Measurements from ENCODE around the gene CCDC92B.
"Not testable (repeated sequence)": the region's sequence is repeated elsewhere in the genome, so short reads cannot be mapped to it uniquely, and the experiment has no call there.

Gene CCDC92B

DNA sequence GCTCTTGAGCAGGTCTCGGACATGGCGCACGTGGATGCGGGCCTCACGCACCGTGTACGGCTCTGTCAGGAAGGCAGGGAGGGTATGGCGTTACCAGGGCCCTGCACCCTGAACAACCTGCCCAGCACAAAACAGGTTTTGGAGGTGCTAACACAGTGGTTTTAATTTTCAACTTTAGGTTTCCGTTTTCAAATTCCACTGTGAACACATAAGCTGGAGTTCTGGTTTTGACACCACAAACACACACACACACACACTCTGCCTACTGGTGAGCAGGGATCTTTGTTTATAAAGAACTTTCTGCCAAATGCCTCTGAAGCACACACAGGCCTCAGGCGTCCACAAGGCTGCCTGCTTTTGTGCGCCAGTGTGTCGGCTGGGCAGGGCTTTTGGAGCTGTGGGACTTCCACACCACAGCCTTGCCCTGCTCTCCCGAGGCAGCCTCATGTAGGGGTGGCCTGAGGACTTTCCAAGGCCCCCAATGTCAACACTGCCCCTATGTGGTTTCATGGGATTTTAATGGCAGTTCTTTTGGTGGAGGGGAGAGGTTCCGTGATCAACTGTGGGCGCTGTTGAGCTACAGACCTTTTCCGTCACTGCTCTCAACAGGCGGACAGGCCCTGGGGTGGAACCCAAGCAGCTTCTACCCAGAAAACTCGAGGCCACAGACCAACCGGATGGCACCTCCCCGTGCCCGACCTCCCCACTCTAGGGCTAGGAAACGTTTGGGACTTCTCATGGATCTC lies 47.3 kb downstream of the CCDC92B start:
- DNase-seq, result no peak

DNA sequence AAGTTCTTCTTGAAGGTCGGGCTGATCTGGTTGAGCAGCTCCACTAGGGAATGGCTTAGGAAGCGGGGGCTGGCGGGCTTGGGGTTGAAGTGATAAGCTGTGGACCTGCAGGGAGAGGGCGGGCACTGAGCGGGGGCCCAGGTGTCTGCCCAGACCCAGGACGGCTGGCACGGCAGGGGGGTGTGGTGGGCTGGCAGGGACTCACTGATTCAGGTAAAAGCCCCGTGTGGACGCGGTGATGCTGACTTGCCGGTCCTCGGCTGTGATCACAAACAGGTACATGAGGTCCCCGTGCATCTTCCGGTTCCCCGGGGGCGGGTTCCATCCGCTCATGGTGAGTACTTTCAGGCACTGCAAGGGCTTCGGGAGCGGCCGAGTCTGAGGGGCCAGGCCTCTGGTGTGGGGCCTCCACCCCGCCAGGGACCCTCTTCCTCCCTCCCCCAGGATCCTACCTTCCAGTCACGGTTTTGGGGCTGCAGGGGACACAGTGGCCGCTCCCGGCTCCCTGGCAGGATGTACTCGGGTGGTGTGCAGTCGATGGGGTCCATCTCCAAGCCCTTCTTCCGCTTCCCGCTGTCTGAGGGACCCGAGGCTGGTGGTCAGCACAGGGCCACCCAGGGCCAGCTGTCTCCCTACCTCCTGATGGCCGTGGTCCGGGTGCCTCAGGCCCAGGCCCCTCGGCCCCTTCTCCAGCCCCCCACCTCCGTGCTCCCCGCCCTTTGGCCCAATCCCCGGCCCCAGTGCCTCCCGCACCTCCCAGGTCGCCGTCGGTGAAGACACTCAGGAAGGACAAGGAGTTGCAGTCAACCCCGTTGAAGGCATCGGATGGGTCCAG lies 48.1 kb downstream of the CCDC92B start:
- no peak for DNase-seq

DNA sequence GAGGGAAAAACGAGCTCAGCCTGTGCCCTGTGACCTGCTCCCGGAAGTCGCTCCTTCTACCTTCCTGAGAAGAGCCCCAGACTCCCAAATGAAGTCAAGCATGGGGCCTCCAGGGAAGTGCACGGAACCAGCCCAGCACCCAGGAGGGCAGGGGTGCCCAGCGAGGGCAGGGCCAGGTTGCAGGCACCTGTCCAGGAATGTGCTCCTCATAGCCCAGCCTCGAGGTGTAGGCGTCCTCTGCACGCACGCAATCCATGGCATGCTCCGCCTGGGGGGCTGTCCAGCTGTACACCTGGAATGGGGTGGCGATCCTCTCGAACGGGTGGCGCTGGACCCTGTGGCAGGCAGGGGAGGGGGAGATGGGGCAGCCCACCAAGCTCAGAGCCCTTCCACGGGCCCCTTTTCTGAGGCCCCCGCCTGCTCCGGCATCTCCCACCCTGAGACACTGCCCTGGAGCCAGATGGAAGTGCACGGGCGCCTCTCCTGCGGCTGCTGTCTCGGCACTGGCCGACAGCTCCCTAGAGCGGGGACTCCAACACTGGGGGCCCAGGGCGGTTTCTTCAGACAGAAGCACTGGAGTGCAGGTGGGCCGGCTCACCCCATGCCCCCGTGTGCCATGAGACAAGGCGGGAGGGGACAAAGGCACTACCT lies 48.8 kb downstream of the CCDC92B start:
- no peak for DNase-seq

DNA sequence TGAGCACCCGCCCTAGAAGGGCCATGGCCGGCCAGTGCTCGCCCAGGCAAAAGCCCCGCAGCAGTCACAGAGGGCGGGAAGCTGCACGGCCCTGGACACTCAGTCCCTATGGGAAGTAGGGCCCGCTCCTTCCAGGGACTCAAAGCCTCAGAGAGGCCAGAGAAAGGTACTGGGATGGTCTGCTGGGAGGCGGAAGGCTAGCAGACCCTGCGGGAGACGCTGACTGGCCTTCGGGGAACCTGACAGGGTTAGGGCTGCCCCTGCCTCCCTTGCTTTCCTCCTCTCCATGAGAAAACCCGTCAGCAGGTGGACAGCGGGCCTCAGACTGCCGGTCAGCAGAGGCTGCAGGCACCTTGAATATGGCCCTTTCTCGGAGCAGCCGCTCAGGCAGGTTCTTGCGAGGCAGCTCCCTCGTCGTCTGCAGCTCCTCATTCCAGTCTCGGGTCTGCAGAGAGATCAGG lies 49.4 kb downstream of the CCDC92B start:
- DNase-seq, result no peak

GRCh38 chr17:2699216-2699805 lies 50.1 kb downstream of the CCDC92B start:
- not testable (repeated sequence) for DNase-seq

DNA sequence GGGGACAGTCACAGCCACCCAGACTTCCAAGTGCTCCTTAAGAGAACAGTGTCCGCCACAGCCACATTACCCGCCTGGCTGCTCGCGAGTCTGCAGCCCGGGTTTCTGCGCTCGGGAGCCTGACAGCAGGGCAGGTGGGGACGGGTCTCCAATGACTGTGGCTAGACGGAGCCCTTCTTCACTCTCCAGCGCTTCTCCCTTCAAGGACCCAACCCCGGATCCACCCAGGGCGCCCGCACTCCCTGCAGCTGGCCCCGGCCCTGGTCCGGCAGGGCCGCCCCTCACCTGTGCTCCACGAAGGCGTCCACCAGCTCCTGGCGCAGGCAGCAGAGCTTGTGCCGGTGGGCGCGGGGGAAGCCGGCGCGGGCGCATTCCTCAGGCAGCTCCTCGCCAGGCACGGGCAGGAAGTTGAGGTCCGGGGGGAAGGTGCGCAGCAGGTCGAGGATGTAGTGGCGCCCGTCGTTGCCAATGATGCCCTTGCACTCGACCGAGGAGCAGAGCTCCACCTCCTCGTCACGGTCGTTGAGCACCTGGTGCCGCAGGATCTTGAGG lies 51.8 kb downstream of the CCDC92B start:
- DNase-seq, result no peak

GRCh38 chr17:2695961-2696760 lies 53.3 kb downstream of the CCDC92B start:
- DNase-seq, result no peak

GRCh38 chr17:2695243-2695960 lies 54.0 kb downstream of the CCDC92B start:
- no peak for DNase-seq

- DNase-seq, result no peak
These were observed 54.8 kb downstream of the CCDC92B start for GRCh38 chr17:2694381-2695242.

DNA sequence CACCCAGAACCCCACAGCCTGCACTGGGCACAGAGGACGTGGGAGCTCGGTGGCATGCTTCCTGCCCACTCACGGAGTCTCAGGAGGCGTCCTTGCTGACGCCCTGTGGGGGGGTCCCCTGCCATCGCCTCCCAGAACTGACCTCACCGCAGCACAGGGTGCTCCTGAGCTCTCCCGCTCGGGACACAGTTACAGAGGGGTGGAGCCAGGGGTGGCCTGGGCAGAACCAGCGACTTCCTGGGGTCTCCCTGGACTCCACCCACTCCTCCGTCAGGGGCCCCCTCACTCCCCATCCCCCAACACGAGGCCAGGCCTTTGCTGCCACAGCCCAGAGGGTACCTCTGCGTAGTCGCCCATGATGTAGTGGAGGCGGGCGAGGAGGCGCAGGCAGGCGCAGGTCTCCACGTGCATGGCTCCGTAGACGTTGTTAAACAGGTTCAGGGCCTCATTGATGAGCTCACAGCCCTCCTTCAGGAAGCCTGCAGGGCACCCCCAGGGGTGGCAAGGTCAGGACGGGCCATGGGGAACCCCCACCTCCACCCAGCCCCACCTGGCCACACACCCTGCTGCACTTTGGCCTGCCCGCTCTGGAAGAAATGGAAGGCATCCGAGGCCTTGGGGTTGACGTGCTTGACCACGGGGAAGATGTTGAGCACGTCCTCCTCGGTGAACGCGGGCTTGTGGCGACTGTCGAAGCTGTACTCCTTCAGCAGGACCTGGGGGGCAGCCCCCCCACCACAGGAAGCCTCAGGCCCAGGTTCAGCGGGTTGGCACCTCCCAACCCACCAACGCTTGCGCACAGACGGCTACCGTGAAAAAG lies 55.7 kb downstream of the CCDC92B start:
- no peak for DNase-seq

DNA sequence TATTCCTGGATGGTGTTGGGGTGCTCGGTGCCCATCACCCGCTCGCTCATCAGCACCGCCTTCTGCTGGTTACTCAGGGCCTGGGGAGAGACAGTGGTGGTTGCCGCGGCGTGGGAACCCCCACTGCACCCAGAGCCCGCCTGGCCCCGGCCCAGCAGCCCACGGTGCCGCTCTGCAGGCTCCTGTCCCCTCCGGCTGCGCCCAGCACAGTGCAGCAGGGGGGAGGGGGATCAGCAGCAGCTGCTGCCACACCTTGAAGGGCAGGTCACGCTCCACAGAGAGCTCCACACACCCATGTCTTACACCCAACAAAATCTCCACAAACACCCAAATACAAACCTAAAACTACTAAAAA lies 56.7 kb downstream of the CCDC92B start:
- no peak for DNase-seq

GRCh38 chr17:2691965-2692780 lies 57.3 kb downstream of the CCDC92B start:
- no peak for DNase-seq

GRCh38 chr17:2691069-2691871 lies 58.2 kb downstream of the CCDC92B start:
- no peak for DNase-seq

GRCh38 chr17:2690165-2691068 lies 59.0 kb downstream of the CCDC92B start:
- DNase-seq, result no peak

- DNase-seq, result peak; percentile 21
These were observed 59.9 kb downstream of the CCDC92B start for GRCh38 chr17:2689411-2690164.

All from CD4-positive, alpha-beta T cell treated with Interleukin-17A for 4 hours (primary cell).